Suppressor macrophage treated with lipopolysaccharide for 4 hours (primary cell): ENCODE measurements around the gene KCNH5.

Experiments used
- DNase-seq: peaks from one replicate; pipeline ENCODE4 v3.0.0-alpha.2; 2020

Gene KCNH5, protein sequence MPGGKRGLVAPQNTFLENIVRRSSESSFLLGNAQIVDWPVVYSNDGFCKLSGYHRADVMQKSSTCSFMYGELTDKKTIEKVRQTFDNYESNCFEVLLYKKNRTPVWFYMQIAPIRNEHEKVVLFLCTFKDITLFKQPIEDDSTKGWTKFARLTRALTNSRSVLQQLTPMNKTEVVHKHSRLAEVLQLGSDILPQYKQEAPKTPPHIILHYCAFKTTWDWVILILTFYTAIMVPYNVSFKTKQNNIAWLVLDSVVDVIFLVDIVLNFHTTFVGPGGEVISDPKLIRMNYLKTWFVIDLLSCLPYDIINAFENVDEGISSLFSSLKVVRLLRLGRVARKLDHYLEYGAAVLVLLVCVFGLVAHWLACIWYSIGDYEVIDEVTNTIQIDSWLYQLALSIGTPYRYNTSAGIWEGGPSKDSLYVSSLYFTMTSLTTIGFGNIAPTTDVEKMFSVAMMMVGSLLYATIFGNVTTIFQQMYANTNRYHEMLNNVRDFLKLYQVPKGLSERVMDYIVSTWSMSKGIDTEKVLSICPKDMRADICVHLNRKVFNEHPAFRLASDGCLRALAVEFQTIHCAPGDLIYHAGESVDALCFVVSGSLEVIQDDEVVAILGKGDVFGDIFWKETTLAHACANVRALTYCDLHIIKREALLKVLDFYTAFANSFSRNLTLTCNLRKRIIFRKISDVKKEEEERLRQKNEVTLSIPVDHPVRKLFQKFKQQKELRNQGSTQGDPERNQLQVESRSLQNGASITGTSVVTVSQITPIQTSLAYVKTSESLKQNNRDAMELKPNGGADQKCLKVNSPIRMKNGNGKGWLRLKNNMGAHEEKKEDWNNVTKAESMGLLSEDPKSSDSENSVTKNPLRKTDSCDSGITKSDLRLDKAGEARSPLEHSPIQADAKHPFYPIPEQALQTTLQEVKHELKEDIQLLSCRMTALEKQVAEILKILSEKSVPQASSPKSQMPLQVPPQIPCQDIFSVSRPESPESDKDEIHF

DNA sequence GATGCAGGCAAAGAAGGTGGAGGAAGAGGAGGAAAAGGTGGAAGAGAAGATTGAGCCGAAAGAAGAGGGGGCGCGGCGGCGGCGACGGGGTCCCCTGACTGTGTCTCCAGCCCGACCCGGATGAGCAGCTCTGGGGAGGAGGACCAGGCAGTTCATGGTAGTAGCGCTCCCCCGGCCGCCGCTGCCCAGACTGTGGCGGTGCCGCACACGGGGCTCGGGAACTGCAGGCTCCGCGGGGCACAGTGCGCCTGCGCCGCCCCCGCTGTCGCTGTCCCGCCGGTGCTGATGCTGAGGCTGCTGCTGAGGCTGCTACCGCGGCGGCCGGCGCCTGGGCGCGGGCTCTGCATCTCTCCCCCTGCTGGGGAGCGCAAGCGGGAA is at the start of gene KCNH5:
Gene KCNH5 (minus strand): TSS at position 225 of the 378 bp plus-strand sequence. CDS start 272 bp downstream, outside the sequence.
- no peak for DNase-seq

DNA sequence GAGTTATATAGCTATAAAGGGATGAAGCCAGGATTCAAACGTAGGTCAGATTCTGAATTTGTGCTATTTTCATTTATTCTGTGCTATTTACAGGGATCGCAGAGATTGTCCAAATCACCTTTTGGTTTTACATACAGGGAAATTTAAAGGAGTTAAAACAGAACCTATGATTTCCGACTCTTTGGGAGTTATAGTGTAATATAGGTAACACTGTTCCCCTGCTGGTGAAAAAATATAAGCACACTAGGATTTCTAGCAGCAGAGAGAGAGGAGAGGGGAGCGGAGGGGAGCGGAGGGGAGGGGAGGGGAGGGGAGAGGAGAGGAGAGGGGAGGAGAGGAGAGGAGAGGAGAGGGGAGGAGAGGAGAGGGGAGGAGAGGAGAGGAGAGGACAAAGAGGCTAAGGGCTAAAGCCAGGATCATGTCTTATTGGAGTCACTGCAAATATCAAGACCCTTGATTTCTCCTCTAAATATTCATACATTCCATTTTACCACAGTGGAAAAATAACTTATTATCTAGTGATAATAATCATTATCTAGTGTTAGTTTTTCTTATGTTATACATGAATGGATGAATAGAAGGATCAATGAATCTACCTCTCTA is 46.2 kb upstream of the KCNH5 start:
- no peak for DNase-seq

DNA sequence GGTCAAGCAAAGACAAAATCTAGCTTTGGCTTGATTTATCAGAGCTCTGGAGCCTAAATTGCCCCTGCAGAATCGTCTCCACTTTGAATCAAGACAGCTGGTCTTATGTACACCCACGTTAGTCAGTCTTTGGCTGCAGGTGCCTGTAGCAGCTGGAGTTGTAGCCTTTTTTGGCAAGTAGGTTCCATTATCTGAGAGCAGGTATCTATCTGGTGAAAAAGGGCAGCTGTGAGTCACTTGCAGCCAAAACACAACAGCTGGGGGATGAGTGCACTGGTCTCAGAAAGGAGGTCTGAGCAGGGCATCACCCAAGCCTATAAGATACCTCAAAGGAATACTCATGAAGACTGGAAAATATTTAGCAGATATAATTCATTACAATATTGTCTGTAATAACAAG is 43.6 kb upstream of the KCNH5 start:
- DNase-seq: no peak

DNA sequence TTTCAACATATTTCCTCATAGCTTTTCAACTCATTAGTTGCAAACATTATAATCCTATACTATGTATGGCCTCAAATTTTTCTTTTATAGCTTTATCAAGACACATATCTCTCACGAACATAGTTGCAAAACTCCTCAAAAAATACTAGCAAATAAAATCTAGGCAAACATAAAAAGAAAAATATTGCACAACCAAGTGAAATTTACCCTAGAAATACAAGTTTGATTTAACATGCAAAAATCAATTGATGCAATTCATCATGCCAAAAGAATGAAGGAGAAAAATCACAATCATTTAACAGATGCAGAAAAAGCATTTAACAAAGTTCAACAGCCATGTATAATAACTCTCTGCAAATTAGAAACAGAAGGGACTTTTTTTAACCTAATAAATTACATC is 33.3 kb upstream of the KCNH5 start:
- no peak for DNase-seq

DNA sequence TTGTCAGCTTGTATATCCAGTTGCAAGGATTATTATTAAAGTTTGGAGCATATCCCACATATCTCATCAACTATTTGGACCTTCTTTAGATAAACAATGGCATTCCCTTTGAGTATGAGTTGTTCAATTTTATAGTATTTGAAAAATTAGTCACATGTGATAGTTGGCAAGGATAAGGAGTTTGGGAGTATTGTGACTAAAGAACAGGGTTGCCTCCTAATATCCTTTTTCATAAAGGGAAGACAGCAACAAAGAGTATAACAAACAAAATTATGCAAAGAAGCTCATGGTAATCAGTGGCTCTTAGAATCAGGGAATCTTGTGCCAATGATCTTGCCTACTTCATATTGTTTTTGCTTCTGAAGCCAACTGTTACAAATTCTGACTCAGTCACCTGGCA is 31.2 kb upstream of the KCNH5 start:
- no peak for DNase-seq

DNA sequence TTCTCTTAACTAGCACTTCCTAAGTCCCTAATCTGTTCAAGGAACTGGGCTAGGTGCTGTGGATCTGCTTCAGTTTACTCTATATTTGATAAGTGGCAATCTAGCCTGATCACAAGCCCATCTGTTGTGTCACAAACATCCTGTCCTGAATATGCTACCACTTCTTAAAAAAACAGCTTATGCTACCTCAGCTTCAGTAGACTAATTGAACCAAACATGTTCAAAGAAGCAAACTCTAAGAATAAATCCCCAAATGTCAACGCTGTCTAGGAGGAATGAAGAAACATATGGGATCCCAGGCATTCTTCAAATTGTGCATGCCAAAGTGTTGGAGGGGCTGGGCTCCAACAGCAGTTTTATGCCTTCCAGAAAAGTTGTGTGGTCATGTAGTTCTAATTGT is 10.4 kb upstream of the KCNH5 start:
- DNase-seq: no peak

DNA sequence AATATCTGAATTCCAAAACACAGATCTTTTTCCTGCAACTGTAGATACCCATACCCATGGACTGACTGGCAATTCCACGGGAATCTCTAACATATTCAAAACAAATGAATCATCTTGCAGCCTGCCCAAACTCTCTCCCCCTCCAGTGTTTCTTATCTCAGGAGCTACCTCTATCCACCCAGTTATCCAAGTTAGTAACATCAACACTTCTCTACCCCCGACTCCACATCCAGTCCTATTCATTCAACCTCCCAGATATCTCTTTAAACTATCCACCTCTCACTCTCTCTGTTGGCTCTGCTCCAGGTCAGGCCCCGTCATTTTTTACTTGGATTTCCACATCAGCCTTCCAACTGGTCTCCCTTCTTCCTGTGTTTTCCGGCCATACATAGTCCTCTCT is 6.7 kb upstream of the KCNH5 start:
- no peak for DNase-seq

DNA sequence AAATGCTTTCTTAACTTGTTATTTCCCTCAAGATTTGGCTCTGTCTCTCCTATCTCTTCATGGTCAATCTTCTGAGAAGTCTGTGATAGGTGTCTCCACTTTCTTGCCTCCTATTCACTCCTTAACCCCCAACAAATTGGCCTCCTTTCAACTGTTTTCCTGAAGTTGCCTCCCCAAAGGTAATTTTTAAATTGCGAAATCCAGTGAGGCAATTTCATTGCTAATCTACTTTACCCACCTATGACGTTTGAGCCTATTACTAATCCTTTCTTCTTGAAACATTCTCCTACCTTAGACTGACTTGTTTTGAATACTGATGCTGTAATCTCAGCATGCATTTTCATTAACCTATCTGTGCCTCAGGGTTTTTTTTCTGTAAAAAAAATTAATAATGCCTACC is 6.0 kb upstream of the KCNH5 start:
- no peak for DNase-seq

DNA sequence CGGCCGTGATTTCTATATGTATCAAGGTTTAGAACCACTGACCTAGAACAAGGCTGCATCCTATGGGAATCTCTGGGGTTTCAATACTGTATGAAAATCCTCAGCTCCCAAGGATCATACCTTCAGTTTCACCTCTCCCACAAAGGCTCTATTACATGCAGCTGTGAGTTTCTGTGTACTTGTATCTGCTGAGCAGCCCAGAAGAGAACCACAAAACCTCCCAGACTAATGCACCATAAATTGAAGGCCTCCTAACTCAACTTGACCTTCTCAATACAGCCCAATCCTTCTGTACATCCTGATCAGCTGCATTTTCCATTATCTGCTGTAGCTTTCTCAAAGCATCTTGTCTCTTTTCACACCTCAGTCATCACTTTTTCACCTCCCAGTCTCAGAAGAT is 5.4 kb upstream of the KCNH5 start:
- DNase-seq: no peak

DNA sequence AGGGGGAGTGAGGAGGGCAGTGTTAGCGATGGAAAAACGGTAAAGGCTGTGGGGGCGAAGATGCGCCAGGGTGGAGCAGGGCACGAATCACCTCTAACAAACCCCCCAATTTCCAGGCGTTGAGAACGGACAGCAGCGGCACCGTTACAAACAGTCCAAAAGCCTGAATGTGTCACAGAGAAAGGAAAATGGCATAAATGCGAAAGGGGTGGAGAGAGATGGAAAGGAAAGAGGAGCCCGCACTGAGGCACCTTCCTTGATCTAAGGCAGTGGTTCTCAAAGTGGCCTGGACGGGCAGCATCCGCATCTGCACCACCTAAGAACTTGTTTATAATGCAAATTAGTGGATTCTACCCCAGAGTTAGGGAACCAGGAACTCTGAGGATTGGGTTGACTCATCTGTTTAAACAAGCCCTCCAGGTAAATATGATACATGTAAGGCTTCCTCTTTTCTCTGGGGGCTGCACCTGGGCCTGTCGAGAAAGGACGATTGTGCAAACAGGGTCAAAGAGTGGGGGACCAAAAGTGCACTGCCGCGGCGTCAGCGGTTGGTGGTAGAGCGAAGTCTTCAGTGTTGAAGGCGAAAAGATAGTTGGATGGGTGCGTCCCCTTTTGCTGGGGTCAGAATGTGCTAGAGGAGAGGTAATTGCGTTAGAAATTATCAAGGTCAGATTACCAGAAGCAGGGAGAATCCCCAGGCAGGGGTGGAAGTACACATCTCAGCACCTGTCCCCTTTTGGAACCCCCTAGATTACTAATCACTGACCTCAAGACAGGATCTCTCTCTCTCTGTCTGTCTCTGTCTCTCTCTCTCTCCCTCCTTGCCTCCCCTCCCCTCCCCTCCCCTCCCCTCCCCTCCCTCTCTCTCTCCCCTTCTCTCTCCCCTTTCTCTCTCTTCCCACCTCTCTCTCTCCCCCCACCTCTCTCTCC is 1.3 kb upstream of the KCNH5 start:
- DNase-seq: no peak

DNA sequence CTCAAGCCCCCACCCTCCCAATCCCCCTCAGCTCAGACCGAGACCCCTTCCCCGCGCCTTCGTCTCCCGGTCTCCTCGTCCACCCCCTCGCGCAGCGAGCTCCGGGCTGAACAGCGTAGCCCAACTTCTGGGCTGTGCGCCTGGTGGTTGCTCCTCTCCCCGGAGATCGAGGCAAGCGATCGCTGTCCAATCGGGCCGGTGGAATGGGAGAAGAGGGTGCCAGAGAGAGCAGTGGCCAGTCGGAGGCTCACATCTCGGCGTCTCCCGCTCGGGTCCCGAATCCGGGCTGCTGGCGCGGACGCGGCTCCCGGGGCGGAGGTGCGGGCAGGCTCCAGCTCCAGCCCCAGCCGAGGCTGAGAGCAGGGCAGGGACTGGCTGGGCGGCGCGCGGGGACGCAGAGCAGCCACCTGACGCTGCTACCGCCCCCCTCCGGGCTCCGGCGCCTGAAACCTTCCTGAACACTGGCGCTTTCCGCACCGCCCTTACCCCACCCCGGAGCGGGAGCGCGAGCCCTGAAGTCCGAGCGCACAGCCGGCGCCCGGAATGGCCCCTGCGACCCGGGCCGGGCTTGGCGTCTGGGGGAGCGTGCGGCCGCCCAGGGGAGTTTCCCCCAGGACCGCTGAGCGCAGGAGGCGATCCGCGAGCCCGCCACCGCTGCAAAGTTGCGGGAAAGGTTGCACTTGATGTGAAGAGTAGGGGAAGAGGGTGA is 508 bp upstream of the KCNH5 start:
- no peak for DNase-seq

DNA sequence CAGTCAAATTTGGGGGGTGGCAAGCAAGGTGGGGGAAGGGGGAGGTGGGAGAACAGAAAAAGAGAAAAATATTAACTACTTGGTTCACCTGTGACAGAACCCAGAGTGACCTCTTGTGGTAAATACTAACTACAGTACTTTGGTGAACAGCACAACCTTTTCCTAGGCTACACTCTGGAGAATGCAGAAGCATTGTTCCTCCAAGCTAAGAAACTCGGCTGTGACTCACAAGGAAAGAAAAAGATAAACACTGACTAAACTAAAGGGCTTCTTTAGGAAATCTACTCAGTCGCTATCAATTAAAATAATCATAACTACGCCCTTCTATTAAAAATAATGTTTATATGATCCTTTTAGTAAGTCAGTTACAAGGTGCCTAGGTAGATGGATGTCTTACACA is 5.4 kb downstream of the KCNH5 start:
- DNase-seq: no peak

DNA sequence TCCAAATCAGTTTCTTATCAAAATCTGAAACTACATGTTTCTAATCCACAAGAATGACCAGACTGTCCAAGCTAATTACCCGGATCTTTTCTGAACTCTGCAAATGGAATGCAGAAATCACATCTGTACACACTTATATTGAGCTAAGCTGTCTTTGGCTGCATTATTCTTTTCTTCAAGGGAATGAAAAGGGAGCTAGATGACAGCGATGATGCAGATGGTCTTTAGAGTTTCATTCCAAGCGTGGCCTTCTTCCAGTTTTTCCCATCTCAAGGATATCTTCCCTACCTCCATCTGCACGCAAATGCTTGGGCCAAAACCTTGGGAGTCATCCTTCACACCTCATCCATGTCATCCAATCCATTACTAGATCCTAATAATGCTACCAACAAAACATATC is 12.6 kb downstream of the KCNH5 start:
- no peak for DNase-seq

DNA sequence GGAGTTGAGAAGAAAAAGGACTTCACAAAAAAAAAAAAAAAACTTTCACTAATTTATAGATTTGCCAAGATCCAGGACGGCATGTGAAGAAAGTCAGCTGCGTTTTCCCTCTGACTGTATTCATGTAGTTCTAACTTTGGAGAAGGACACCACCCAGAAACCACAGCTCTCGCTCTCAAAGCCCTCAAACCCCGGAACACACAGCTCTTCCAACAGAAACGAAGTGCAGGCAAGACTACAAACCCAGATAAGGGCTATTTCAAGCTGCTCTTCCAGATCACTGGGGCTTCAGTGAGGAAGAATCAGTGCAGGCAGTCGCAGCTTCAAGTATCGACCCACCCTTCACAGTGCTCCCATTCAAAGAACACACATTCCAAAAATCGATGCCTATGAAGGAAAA is 13.2 kb downstream of the KCNH5 start:
- no peak for DNase-seq

DNA sequence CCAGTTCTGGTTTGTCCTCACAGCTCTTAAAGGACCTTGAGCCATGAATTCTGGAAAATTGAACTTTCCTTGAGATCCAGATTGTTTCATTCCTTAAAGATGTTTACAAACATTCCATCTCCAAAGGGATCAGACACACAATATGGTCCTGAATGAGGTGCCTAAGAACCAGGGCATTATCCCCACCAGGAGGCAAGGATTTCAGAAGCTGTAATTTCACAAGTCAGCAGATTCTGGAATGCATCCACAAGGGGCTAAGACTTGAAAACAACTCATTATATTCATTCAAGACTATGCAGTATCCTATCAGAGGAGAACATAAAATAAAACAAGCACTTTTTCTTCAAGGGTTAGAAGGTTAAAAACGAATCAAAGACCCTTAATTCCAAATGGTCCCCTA is 15.1 kb downstream of the KCNH5 start:
- no peak for DNase-seq

DNA sequence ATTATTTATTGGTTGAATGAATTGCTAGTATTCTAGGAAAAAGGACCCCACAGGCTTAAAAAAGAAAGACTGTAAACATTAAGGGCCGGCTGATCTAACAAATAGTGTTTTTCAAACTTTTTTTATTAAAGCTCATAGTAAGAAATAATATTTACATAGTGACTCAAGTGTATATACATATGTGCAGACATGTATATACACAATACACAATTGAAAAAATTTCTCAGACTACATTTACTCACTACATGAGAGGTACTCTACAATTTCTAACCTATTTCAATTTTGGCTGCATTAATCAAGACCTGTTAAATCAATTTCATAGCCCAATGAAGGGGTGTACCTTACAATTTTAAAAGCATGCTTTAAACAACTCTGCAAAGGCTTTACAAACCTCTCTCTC is 17.5 kb downstream of the KCNH5 start:
- DNase-seq: no peak

DNA sequence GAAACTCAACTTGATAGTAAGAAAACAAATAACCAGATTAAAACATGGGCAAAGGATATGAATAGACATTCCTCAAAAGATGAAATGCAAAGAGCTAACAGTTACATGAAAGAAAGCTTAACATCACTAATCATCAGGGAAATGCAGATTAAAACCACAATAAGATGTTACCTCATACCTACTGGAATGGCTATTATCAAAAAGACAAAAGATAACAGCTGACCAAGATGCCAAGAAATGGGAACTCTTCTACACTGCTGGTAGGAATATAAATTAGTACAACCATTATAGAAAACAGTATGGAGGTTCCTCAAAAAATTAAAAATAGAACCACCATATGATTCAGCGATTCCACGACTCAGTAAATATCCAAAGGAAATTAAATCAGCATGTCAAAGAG is 18.8 kb downstream of the KCNH5 start:
- no peak for DNase-seq

DNA sequence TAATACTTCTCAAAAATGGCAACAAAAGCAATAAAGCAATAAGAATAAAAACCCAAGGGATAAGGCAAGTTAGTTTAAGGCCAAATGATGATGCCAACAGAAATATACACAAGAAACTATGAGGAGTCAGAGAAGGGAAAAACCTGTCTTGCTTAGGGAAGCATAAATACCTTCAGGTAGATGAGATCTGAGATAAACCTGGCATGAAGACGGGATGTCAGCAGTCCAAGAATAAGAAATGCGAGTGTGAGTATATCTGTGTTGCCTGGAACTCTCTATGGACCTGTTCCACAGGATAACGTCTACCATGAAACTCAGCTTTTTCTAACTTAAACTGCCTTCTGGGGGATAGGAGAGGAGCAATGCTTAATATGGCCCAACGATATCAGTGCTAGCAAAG is 30.6 kb downstream of the KCNH5 start:
- no peak for DNase-seq

DNA sequence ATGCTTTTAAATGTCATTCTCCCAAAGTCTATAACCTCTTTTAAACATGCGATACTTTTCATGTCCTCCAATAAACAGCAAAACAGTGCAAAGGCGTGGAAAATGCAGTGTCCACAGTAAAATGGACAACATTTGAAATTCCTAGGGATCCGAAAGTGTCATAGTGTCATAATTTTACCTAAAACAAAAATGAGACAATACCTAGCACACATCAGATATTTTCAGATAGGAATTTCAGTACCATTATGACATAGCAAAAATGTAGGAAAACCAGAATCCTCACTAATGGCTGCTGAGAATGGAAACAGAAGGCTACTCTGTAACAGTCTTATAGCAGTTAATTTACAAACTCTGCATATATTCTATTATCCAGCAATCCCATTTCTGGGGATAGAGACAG is 33.1 kb downstream of the KCNH5 start:
- DNase-seq: no peak

DNA sequence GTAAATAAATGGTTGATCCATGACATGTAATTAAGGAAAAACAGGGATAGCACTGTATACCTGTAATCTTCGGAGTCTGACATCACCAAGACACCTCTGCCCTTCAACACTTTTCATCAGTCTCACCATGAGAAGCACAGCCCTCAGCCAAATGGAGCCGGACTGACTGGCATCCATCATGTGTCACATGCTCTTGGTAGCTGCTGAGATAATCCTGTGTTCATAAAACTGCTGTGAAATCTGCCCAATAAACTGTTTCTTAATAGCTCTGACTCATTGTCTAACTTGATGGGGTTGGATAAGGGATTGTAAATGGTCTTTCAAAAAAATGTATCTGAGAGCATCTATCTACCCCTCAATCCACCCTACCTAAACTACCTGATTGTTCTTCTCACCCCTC is 33.6 kb downstream of the KCNH5 start:
- no peak for DNase-seq

DNA sequence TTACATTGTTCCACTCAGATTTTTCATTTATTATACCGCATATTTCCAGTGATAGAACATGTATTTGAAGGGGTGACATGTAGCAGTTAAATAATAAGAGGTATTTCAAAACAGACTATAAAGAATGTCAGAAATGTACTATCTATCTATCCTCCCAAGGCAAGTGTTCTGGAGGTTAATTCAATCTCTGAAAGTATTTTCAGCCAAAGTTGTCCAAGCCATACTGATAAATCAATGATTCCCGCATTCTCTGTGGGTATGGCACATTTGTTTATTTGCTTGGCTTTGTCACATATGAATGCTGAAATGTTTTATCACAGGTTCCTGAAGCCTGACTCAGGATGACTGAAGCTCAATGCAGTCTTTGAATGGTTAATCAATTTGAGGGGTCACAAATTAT is 35.8 kb downstream of the KCNH5 start:
- DNase-seq: no peak

DNA sequence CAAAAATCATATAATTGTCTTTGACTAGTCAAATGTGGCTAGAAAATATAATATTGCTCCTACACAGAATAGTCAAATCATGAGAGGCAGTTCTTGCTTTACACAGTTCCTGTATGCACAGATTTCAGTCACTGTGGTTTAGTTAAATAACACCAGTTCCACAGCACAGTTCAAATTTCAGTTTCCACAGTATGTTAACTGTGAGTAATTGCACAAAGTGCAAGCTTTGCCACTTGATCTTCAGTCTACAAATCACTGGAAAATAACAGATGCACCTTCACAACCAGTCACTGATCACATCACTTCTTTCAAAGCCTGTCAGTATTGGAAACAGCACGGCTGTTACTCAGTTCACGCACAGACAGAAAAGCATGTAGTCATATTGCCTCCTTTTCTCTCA is 38.7 kb downstream of the KCNH5 start:
- no peak for DNase-seq
